DOHH2 (cell line): Measurements from ENCODE around the gene PAK5.

Experiments
- H3F3A ChIP-seq: fragments of 200-600 bp; sonication (generic), shearing (Covaris generic); 2 replicates; pipeline ENCODE4 v1.6.0; 2016; ENCODE audit warnings: antibody characterized with exemption, mild to moderate bottlenecking; ENCODE audit not compliant: control insufficient read depth, insufficient read depth
- H3K27ac ChIP-seq: fragments of 200-600 bp; sonication (generic); 2 replicates; pipeline ENCODE4 v1.5.1; 2014; ENCODE audit warnings: low read depth, mild to moderate bottlenecking, low read length, moderate library complexity
- H3K27me3 ChIP-seq: fragments of 200-600 bp; sonication (generic); 2 replicates; pipeline ENCODE4 v1.6.1; 2014; ENCODE audit warnings: mild to moderate bottlenecking, low read length, mixed read lengths; ENCODE audit not compliant: control insufficient read depth
- H3K36me3 ChIP-seq: fragments of 200-600 bp; sonication (generic); 2 replicates; pipeline ENCODE4 v1.6.1; 2014; ENCODE audit warnings: mild to moderate bottlenecking, low read length, moderate library complexity, mixed read lengths; ENCODE audit not compliant: control insufficient read depth
- H3K4me1 ChIP-seq: fragments of 200-600 bp; sonication (generic); 2 replicates; pipeline ENCODE4 v1.6.1; 2014; ENCODE audit warnings: mild to moderate bottlenecking, low read length, mixed read lengths; ENCODE audit not compliant: control insufficient read depth
- H3K4me2 ChIP-seq: fragments of 200-600 bp; sonication (generic); 2 replicates; pipeline ENCODE4 v1.6.0; 2014; ENCODE audit warnings: mild to moderate bottlenecking, low read length, moderate library complexity
- H3K4me3 ChIP-seq: fragments of 200-600 bp; sonication (generic); 2 replicates; pipeline ENCODE4 v1.5.1; 2014; ENCODE audit warnings: mild to moderate bottlenecking, low read length, mixed read lengths
- H3K79me2 ChIP-seq: fragments of 200-600 bp; sonication (generic); 2 replicates; pipeline ENCODE4 v1.6.1; 2014; ENCODE audit warnings: mild to moderate bottlenecking, low read length, mixed read lengths; ENCODE audit not compliant: control insufficient read depth
- H3K9me2 ChIP-seq: fragments of 200-600 bp; sonication (generic); replicated peaks from 2 replicates; pipeline ENCODE4 v1.6.1; 2014; ENCODE audit warnings: mild to moderate bottlenecking, low read length, mixed read lengths; ENCODE audit not compliant: control insufficient read depth
- H3K9me3 ChIP-seq: fragments of 200-600 bp; sonication (generic); 2 replicates; pipeline ENCODE4 v1.6.1; 2014; ENCODE audit warnings: antibody characterized with exemption, low read length, mixed read lengths; ENCODE audit not compliant: control insufficient read depth, insufficient read depth
- H4K20me1 ChIP-seq: fragments of 200-600 bp; sonication (generic); 2 replicates; pipeline ENCODE4 v1.6.0; 2014; ENCODE audit warnings: low read depth, mild to moderate bottlenecking, antibody characterized with exemption, low read length, moderate library complexity; ENCODE audit not compliant: control insufficient read depth, insufficient read depth
- EZH2phosphoT487 ChIP-seq: fragments of 200-600 bp; sonication (generic); IDR thresholded peaks from 2 replicates; pipeline ENCODE4 v1.6.1; 2017; ENCODE audit warnings: borderline replicate concordance, mild to moderate bottlenecking, antibody characterized with exemption, low read length, moderate library complexity, mixed read lengths
- TF ChIP-seq, protein P1 (sequence below): fragments of 200-600 bp; sonication (generic); IDR thresholded peaks from one replicate; pipeline ENCODE4 v1.5.1; 2014; ENCODE audit warnings: antibody characterized with exemption, mild to moderate bottlenecking, low read depth, low read length; ENCODE audit not compliant: poor library complexity, severe bottlenecking

Gene PAK5

DNA sequence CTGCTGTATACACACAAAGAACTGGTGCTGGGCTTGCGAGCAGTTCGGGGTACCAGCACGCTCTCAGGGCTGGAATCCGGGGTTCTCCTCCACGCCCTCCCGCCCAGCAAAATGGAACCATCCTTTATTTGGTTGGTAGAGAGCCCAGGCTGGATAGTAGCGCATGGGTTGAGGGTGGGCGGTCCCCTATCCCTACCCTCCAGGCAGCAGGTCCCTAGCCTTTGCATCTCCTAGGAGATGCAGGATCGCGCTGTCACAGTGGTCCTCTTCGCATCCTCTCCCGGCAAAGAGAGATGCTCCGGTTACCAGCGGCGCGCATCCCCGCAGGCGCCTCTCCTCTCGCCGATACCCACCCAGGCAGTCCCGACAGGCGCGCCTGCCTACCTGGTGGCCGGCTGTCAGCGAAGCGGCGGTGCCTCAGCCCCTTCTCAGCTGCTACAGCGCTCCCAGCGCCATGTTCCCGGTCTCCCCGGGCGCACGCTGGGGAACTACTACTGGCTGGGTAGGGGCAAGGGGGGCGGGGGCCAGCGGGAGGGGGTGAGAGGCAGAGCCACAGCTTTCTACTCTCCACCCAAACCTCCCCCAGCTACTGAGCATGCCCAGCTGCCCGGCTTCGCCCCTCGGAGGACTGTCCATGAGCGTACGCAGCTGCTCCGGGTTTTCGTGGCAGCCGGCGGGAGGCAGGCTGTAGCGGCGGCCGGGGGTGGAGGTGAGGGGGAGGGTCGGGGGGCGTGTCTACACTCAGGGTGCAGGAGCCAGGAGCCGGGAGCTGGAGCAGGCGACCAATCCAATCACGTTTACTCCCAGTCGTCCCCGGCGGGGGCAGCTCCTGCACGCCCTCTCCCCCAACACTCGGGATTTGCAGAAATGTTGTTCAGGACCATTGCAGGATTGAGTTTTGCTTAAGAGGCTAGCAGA lies at the start of gene PAK5:
PAK5 (minus strand) TSS at position 699 of the 918 bp plus-strand sequence. CDS start 194,748 bp downstream, outside the sequence.
- no peaks in the 10 kb centered on the region for H3K4me1 ChIP-seq
- H4K20me1 ChIP-seq, result no peaks in the 10 kb centered on the region
- no peak within 1 kb of the TSS for H3K4me3 ChIP-seq
- H3K4me2 ChIP-seq, result no peak within 1 kb of the TSS
- H3K36me3 ChIP-seq, result no peaks in the 10 kb centered on the region
- H3F3A ChIP-seq, result no peaks in the 10 kb centered on the region
- H3K79me2 ChIP-seq, result no peaks in the 10 kb centered on the region
- H3K9me2 ChIP-seq, result no peaks in the 10 kb centered on the region
- TF ChIP-seq, protein P1, sequence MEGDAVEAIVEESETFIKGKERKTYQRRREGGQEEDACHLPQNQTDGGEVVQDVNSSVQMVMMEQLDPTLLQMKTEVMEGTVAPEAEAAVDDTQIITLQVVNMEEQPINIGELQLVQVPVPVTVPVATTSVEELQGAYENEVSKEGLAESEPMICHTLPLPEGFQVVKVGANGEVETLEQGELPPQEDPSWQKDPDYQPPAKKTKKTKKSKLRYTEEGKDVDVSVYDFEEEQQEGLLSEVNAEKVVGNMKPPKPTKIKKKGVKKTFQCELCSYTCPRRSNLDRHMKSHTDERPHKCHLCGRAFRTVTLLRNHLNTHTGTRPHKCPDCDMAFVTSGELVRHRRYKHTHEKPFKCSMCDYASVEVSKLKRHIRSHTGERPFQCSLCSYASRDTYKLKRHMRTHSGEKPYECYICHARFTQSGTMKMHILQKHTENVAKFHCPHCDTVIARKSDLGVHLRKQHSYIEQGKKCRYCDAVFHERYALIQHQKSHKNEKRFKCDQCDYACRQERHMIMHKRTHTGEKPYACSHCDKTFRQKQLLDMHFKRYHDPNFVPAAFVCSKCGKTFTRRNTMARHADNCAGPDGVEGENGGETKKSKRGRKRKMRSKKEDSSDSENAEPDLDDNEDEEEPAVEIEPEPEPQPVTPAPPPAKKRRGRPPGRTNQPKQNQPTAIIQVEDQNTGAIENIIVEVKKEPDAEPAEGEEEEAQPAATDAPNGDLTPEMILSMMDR, result no peak
- no peak for TF ChIP-seq EZH2phosphoT487
- no peak within 1 kb of the TSS for H3K27ac ChIP-seq
- H3K9me3 ChIP-seq, result no peaks in the 10 kb centered on the region
- no peaks in the 10 kb centered on the region for H3K27me3 ChIP-seq

DNA sequence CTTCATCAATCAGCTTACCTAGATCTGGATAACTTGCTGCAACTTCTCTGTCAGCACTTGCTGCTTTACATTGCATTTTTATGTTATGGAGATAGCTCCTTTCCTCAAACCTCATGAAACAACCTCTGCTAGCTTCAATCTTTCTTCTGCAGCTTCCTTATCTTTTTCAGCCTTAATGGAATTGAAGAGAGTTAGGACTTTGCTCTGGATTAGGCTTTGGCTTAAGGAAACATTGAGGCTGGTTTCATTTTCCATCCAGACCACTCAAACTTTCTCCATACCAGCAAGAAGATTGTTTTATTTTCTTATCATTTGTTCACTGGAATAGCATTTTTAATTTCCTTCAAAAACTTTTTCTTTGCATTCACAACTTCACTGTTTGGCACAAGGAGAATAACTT lies 48.8 kb upstream of the PAK5 start:
- H3K4me2 ChIP-seq, result no peak overlapping the region
- H3K27ac ChIP-seq, result no peak overlapping the region
- no peaks in the 10 kb centered on the region for H4K20me1 ChIP-seq
- no peak overlapping the region for H3K4me3 ChIP-seq
- no peak for TF ChIP-seq EZH2phosphoT487
- TF ChIP-seq, protein P1, result no peak
- no peaks in the 10 kb centered on the region for H3F3A ChIP-seq
- H3K79me2 ChIP-seq, result no peaks in the 10 kb centered on the region
- no peaks in the 10 kb centered on the region for H3K4me1 ChIP-seq
- H3K9me3 ChIP-seq, result no peaks in the 10 kb centered on the region; the same call in 1 of the 2 replicates
- no peaks in the 10 kb centered on the region for H3K27me3 ChIP-seq
- no peaks in the 10 kb centered on the region for H3K36me3 ChIP-seq
- H3K9me2 ChIP-seq, result no peaks in the 10 kb centered on the region

DNA sequence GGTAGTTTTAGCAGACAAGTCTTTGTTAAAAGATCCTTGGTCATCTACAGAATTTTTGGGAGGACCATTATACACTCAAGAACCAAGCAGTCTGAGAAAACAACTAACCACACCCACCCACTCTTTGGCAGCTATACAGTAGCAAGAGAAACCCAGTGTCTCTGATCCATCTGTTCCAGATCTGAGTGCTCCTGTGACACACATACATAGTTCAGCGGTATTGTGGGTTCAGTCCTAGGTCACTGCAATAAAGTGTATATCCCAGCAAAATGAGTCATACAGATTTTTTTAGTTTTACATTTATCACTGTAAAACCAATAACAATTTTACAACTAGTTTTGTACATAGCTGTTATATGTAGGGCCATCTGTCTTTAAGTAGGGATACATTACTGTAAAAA lies 47.4 kb upstream of the PAK5 start:
- Histone ChIP-seq H3K9me3 (no peaks in the 10 kb centered on the region; the same call in 1 of the 2 replicates), H3K4me3 (no peak overlapping the region), H3K36me3 (no peaks in the 10 kb centered on the region), H3F3A (no peaks in the 10 kb centered on the region), H3K4me1 (no peaks in the 10 kb centered on the region), H3K4me2 (no peak overlapping the region), H3K9me2 (no peaks in the 10 kb centered on the region), H4K20me1 (no peaks in the 10 kb centered on the region), H3K27ac (no peak overlapping the region), H3K27me3 (no peaks in the 10 kb centered on the region), H3K79me2 (no peaks in the 10 kb centered on the region)
- no peak for TF ChIP-seq EZH2phosphoT487
- TF ChIP-seq, protein P1, result no peak
